GM12874 (cell line): ENCODE measurements around the gene USP7.

ENCODE experiments used
- CTCF ChIP-seq: IDR thresholded peaks from 2 replicates; pipeline ENCODE4 v1.5.1; 2011; ENCODE audit warnings: low read depth, mild to moderate bottlenecking, control low read depth, low read length, moderate library complexity; ENCODE audit not compliant: insufficient read depth

The USP7 gene

GRCh38 chr16:8924214-8924613 lies 39.5 kb downstream of the USP7 start:
- TF ChIP-seq CTCF, result no peak

GRCh38 chr16:8923199-8923598 lies 40.5 kb downstream of the USP7 start:
- no peak for TF ChIP-seq CTCF

- TF ChIP-seq CTCF, result no peak
Measured at GRCh38 chr16:8921347-8921984, 42.2 kb downstream of the USP7 start.

GRCh38 chr16:8920645-8921346 lies 42.9 kb downstream of the USP7 start:
- no peak for TF ChIP-seq CTCF

- no peak for TF ChIP-seq CTCF
Measured at GRCh38 chr16:8919934-8920462, 43.7 kb downstream of the USP7 start.

GRCh38 chr16:8919089-8919933 lies 44.4 kb downstream of the USP7 start:
- no peak for TF ChIP-seq CTCF
